Skeletal muscle tissue (tissue), 4 donors: Measurements from ENCODE around the gene ITPKA. TPM values are rescaled to one million over a fixed set of nuclear protein-coding genes. Genes with fewer than 3 reads are reported as not detected.
"Not testable (repeated sequence)": the region's sequence is repeated elsewhere in the genome, so short reads cannot be mapped to it uniquely, and the experiment has no call there.

Experiments used
- H3K27ac ChIP-seq: one replicate; pipeline ENCODE4 v1.7.0; 2013; ENCODE audit warnings: mild to moderate bottlenecking, low read depth, low read length, inconsistent platforms
- H3K27me3 ChIP-seq, 3 donors: one replicate each; pipeline ENCODE4 v1.7.0; 2013; ENCODE audit warnings: low read length in 3 of 3; ENCODE audit not compliant: control insufficient read depth in 3 of 3, insufficient read depth in 3 of 3
- H3K36me3 ChIP-seq, 3 donors: one replicate each; pipeline ENCODE4 v1.7.0; 2013; ENCODE audit warnings: low read length in 3 of 3; ENCODE audit not compliant: control insufficient read depth in 3 of 3, insufficient read depth in 3 of 3
- H3K4me1 ChIP-seq, 3 donors: one replicate each; pipeline ENCODE4 v1.7.0; 2013; ENCODE audit warnings: low read length in 3 of 3, mild to moderate bottlenecking in 3 of 3; ENCODE audit not compliant: control insufficient read depth in 3 of 3, insufficient read depth in 3 of 3
- H3K4me3 ChIP-seq, 3 donors: one replicate each; pipeline ENCODE4 v1.7.0; 2013; ENCODE audit warnings: low read length in 3 of 3
- H3K9ac ChIP-seq, 3 donors: one replicate each; pipeline ENCODE4 v1.7.0; 2013; ENCODE audit warnings: low read length in 3 of 3, mild to moderate bottlenecking in 3 of 3, moderate library complexity in 2 of 3, low read depth in 1 of 3
- H3K9me3 ChIP-seq, 3 donors: one replicate each; pipeline ENCODE4 v1.7.0; 2013; ENCODE audit warnings: low read length in 3 of 3; ENCODE audit not compliant: control insufficient read depth in 3 of 3
- total RNA-seq: library from RNA; depleted of rRNA; stranded (reverse); fragments of >200 nt; gene quantifications from one replicate; pipeline ENCODE4 v1.2.3, GENCODE V29; 2014
- donor health status: Osteomylitis.

The ITPKA gene
- not detected for total RNA-seq

DNA sequence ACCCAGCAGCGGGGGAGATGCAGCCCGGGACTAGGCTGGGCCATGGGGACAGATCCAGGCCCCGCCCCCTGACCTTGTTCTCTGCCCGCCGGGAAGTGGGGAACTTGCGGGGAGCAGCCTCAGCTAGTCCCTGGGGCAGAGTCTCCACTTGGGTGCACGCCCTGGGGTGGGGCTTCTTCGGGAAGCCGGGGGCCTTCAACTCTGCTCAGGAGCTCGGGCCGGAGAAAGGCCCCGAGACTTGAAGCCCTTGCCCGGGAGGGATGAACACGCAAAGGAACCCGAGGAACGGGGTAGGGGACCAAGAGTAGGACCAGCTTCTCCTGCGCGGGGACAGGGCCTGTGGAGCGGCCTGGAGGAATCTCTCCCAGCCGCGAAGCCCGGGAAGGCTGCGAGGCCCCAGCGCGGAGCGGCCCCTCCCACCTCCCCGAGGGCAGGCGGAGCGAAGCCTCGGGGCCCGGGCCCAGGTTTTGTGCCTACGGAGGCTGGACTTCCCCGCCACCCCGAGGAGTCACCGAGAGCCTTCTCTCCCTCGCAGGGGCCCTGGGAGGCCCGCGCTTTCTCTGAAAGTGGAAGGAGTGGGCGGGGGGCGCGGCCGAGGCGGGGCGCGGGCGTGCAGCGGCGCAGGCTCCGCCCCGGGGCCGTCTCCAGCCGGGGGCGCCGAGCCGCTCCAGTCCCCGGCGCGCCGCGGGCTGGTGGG lies at the start of gene ITPKA:
ITPKA (plus strand) TSS at position 670 of the 697 bp plus-strand sequence. CDS start 54 bp downstream, outside the sequence.
- Histone ChIP-seq H3K9me3 (no peaks in the 10 kb centered on the region), H3K4me3 (peak within 1 kb of the TSS; percentile 62 to 73 (median 71)), H3K27ac (no peak within 1 kb of the TSS), H3K27me3 (peaks cover 40 to 72% (median 53%) of the 10 kb centered on the region in 3 donors), H3K4me1 (peaks cover 12 to 31% (median 24%) of the 10 kb centered on the region in 3 donors), H3K9ac (peak within 1 kb of the TSS; percentile 48 to 66 (median 51)), H3K36me3 (no peaks in the 10 kb centered on the region)

DNA sequence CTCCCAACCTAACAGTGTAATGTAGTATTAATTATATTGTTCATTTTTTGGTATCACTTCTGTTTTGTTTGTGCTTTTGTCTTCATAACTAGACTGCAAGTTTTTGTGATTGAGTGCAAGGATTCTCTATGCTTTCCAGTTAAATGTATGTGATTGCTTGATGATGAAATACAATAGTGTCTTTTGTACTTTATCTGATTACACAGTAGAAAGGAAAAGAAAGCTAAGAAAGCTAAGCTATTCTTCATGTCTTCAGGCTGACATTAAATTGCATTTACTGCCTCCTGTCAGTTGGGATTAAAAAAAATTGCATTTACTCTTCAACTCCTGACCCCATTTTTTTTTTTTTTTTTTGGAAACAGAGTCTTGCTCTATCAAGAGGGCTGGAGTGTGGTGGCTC lies 48.3 kb upstream of the ITPKA start:
- Histone ChIP-seq H3K4me1 (no peaks in the 10 kb centered on the region), H3K27me3 (no peaks in the 10 kb centered on the region), H3K27ac (no peak overlapping the region), H3K9ac (no peak overlapping the region), H3K9me3 (no peaks in the 10 kb centered on the region), H3K36me3 (peaks cover 3 to 12% (median 7%) of the 10 kb centered on the region in 3 donors), H3K4me3 (no peak overlapping the region)

DNA sequence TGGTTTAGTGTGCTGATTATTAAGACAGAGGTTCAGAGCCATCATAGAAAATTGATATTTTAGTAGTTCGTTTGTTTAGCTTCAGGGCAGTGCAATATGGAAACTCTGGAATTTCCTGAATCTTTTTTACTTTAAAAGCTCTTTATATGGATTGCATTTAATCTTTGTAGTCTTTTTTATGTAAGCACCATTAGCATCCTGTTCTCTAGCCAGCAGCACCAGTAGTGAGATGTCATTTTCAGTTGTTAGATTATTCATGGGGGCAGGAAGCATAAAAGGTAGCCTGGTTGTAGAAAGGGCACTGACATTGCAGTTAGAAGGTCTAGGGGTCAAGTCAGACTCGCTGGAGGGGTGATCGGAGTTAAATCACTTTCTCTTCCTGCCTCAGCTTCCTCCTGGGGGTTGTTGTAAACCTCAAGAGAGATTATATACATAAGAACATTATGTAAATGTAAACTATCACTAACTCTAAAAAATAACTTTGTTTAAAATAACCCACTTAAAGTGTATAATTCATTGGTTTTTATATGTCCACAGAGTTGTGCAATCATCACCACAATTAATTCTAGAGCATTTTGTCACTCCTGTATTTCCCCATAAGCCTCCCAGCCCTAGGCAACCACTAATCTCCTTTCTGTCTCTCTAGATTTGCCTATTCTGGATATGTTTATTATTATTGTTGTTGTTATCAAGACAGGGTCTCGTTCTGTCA lies 31.4 kb upstream of the ITPKA start:
- Histone ChIP-seq H3K9me3 (no peaks in the 10 kb centered on the region), H3K9ac (no peak overlapping the region), H3K4me3 (no peak overlapping the region), H3K4me1 (no peaks in the 10 kb centered on the region), H3K36me3 (peaks cover 13 to 41% (median 32%) of the 10 kb centered on the region in 3 donors), H3K27ac (no peak overlapping the region), H3K27me3 (no peaks in the 10 kb centered on the region)

DNA sequence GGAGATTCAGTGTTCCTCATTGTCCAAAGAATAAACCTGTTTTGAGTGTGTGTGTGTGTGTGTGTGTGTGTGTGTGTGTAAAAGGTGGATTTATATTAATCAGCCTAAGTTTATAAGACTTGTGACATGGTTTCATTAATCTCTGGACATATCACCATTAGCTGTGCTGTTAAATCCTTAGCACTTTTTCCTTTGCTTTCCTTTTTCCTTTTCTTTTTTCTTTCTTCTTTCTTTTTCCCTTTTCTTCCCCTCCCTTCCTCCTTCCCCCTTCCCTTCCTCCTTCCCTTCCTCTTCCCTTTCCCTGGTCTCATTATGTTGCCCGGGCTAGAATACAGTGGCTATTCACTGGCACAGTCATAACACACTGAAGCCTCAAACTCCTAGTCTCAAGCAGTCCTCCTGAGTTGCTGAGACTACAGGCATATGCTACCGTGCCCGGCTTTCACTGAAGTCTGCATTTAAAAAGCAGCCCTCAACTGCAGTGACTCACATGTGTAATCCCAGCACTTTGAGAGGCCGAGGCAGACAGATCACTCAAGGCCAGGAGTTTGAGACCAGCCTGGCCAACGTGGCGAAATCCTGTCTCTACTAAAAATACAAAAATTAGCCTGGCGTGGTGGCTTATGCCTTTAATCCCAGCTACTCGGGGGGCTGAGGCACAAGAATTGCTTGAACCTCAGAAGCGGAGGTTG lies 28.6 kb upstream of the ITPKA start:
- Histone ChIP-seq H3K9ac (no peak overlapping the region), H3K36me3 (peaks cover 15 to 39% (median 28%) of the 10 kb centered on the region in 3 donors), H3K4me3 (no peak overlapping the region), H3K27me3 (no peaks in the 10 kb centered on the region), H3K27ac (no peak overlapping the region), H3K4me1 (no peaks in the 10 kb centered on the region), H3K9me3 (no peaks in the 10 kb centered on the region)

DNA sequence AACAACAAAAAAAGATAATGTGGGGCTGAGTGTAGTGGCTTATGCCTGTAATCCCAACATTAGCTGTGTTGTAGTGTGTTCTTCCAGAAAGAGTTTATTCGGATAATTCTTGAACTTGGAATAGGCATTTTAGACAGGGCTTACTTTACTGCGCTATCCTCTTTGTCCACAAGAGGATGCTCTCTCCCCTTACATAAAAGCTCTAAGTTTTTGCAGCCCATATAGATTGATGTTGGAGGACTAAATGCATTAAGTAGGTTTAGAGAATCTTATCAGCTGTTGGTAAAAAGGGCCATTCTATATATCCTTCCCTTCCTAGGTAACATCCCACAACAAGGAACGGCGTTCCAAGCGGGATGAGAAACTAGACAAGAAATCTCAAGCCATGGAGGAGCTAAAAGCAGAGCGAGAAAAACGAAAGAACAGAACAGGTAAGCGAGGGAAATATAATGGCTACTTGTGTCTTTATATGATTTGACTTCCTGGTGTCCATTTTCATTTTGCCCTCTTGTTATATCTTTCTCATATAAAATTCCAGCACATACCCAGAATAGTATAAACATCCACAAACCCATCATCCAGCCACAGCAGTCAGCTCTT lies 27.8 kb upstream of the ITPKA start:
- H3K4me3 ChIP-seq, result no peak overlapping the region
- H3K4me1 ChIP-seq, result no peaks in the 10 kb centered on the region
- H3K27me3 ChIP-seq, result no peaks in the 10 kb centered on the region
- H3K9me3 ChIP-seq, result no peaks in the 10 kb centered on the region
- no peak overlapping the region for H3K9ac ChIP-seq
- H3K27ac ChIP-seq, result no peak overlapping the region
- H3K36me3 ChIP-seq, result peaks cover 16 to 45% (median 35%) of the 10 kb centered on the region in 3 donors

DNA sequence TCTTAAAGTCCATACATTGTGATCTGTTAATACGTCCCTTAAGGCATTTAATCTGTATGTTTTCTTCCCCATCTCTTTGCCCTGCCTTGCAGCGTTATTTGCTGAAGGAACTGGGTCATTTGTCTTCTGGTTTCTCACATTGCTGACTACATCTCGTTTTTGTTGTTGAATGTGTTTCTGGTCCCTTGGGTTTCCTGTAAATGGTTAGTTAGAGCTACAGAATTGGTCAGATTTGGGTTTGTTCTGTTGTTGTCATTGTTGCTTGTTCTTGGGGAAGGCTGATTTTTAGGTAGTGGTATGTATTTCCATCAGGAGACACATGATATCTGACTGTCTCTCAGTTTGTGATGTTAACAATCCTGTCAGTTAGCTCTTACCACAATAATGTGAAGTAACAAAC lies 27.0 kb upstream of the ITPKA start:
- H3K9me3 ChIP-seq, result no peaks in the 10 kb centered on the region
- no peak overlapping the region for H3K4me3 ChIP-seq
- H3K27me3 ChIP-seq, result no peaks in the 10 kb centered on the region
- H3K4me1 ChIP-seq, result no peaks in the 10 kb centered on the region
- peaks cover 20 to 52% (median 41%) of the 10 kb centered on the region in 3 donors for H3K36me3 ChIP-seq
- no peak overlapping the region for H3K27ac ChIP-seq
- no peak overlapping the region for H3K9ac ChIP-seq

DNA sequence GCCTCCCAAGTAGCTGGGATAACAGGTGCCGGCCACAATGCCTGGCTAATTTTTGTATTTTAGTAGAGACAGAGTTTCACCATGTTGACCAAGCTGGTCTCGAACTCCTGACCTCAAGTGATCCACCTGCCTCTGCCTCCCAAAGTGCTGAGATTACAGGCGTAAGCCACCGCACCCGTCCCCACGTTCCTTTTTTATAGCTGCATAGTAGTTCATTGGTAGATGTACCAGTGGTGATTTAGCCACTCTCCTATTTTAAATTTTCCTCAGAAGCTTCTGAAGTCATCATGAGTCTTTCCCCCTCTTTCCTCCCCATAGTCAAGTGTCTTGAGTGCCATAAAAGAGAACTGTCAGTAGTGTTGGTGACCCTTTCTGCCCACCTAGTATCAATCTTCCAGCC lies 24.0 kb upstream of the ITPKA start:
- not testable (repeated sequence) for H3K27me3 ChIP-seq, H3K27ac ChIP-seq, H3K9me3 ChIP-seq, H3K9ac ChIP-seq, H3K4me1 ChIP-seq, H3K4me3 ChIP-seq
- H3K36me3 ChIP-seq, result peaks cover 26 to 56% (median 53%) of the 10 kb centered on the region in 3 donors

DNA sequence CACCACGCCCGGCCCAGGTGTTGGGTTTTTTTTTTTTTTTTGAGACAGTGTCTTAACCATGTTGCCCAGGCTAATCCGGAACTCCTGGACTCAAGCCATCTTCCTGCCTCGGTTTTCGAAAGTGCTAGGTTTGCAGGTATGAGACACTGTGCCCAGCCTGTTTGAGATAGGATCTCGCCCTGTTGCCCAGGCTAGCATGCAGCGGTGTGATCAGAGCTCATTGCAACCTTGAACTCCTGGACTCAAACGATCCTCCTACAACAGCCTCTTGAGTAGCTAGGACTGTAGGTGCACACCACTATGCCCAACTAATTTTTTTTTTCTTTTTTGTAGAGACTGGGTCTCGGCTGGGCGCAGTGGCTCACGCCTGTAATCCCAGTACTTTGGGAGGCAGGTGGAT lies 20.3 kb upstream of the ITPKA start:
- Histone ChIP-seq H3K9ac (no peak overlapping the region), H3K27me3 (no peaks in the 10 kb centered on the region), H3K4me3 (no peak overlapping the region), H3K4me1 (no peaks in the 10 kb centered on the region), H3K9me3 (no peaks in the 10 kb centered on the region), H3K27ac (no peak overlapping the region), H3K36me3 (peaks cover 56 to 69% (median 62%) of the 10 kb centered on the region in 3 donors)

DNA sequence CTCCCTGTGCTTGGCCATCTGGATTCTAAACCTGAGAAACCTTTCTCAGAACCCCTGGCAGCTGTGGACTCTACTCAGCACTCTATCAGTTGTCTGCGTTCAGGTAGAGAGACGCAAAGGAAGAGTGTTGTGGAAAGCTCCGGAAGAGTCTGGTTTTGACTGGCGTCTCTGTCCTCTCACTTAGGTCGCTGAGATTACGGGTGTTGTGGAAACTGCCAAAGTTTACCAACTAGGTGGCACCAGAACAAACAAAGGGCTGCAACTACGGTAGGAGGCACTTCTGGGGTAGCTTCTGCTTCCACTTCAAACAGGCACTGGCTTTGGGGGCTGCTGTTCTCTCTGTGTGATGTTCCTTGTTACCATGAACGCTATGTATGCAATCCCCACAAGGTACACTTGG lies 19.2 kb upstream of the ITPKA start:
- Histone ChIP-seq H3K4me1 (no peaks in the 10 kb centered on the region), H3K27me3 (no peaks in the 10 kb centered on the region), H3K9ac (no peak overlapping the region), H3K36me3 (peaks cover 60 to 74% (median 70%) of the 10 kb centered on the region in 3 donors), H3K4me3 (no peak overlapping the region), H3K9me3 (no peaks in the 10 kb centered on the region), H3K27ac (no peak overlapping the region)
